ENCODE results near the gene PALLD. TPM values are rescaled to one million over a fixed set of nuclear protein-coding genes. Genes with fewer than 3 reads are reported as not detected.

Gene PALLD
- total and polyA plus RNA-seq, 7 donors, result 40.7 to 1,991 (median 1,233) TPM

DNA sequence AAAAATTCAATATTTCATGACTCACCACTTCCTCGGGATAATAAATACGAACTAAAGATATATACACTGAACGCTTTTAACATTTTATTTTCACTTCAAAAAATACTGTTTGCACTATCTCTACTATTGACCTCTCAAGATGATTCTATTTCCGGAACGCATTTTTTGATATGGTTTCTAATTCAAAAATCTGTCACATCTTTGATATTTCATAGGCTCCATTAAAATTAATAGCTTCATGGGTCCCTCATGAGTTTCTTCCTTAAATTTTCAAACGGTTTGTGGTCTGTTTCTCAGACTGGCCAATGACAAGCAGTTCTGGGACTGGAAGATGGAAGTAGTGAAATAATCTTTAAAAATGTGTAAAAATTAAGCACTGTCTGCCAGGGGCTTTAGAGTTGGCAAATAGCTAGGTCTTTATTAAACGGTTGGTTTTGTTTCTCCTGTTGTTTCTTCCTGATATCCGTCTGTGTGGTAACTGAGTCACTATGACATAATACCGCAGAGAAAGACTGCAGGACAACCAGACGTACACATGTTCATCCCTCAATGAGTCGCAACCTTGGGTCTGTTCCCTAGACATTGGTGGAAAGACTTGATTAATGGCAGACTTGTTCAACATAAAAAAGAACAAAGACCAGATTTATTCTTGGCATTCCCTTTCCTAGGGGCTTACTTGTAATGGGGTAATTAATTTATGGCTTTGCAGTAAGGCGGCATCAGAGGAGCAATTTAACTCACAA, 133.8 kb downstream of the PALLD start:
- Histone ChIP-seq H3K9me3 (no peaks in the 10 kb centered on the region), H3K4me1 (peaks cover 0 to 38% (median 32%) of the 10 kb centered on the region in 4 donors), H3K36me3 (no peaks in the 10 kb centered on the region), H3K27me3 (no peaks in the 10 kb centered on the region), H3K27ac (peak overlapping the region in 3 of 4 donors; percentile 83 to 93 (median 83)), H3K4me3 (peak overlapping the region; percentile 51 to 65 (median 60))
- intact Hi-C loops (cut with DNase I), result loop anchor here (2.0 to 10.0 kb wide), 2 partner anchors 42 to 204 kb away; no protein-coding TSS in a partner anchor
- 69 to 70% methylated on average over 12 of the region's 12 CpGs for WGBS, 2 donors
- DNase-seq, result no peak
- TF ChIP-seq EP300 (IDR thresholded peaks at IDR 0.05), result no peak
- TF ChIP-seq POLR2AphosphoS5 (IDR thresholded peaks at IDR 0.05), result no peak
- TF ChIP-seq CTCF (IDR thresholded peaks at IDR 0.05), result no peak
- TF ChIP-seq POLR2A (IDR thresholded peaks at IDR 0.05), result no peak

- H3K36me3 ChIP-seq, result no peaks in the 10 kb centered on the region
- intact Hi-C loops (cut with DNase I), result loop anchor here (2.0 to 10.0 kb wide), 2 partner anchors 43 to 203 kb away; no protein-coding TSS in a partner anchor
- H3K27me3 ChIP-seq, result no peaks in the 10 kb centered on the region
- peak overlapping the region; percentile 70 to 93 (median 83) for H3K27ac ChIP-seq
- 1% methylated on average over 55 of the region's 55 CpGs for WGBS, 2 donors
- TF ChIP-seq EP300 (IDR thresholded peaks at IDR 0.05) (no peak), CTCF (IDR thresholded peaks at IDR 0.05) (peak; percentile 38 to 67 (median 56)), POLR2A (IDR thresholded peaks at IDR 0.05) (no peak), POLR2AphosphoS5 (IDR thresholded peaks at IDR 0.05) (peak in 2 of 4 donors; percentile 24 to 56)
- peak overlapping the region; percentile 51 to 65 (median 60) for H3K4me3 ChIP-seq
- DNase-seq, result peak; percentile 86
- peaks cover 0 to 46% (median 39%) of the 10 kb centered on the region in 4 donors for H3K4me1 ChIP-seq
- H3K9me3 ChIP-seq, result no peaks in the 10 kb centered on the region
These were observed 134.7 kb downstream of the PALLD start for GRCh38 chr4:168631241-168632162.

- no peaks in the 10 kb centered on the region for H3K36me3 ChIP-seq
- H3K27ac ChIP-seq, result peak overlapping the region; percentile 70 to 93 (median 83)
- H3K27me3 ChIP-seq, result no peaks in the 10 kb centered on the region
- H3K4me3 ChIP-seq, result peak overlapping the region; percentile 51 to 65 (median 60)
- TF ChIP-seq POLR2A (IDR thresholded peaks at IDR 0.05) (no peak), EP300 (IDR thresholded peaks at IDR 0.05) (no peak), CTCF (IDR thresholded peaks at IDR 0.05) (no peak), POLR2AphosphoS5 (IDR thresholded peaks at IDR 0.05) (no peak)
- 15 to 17% methylated on average over 6 of the region's 6 CpGs for WGBS, 2 donors
- DNase-seq, result no peak
- intact Hi-C loops (cut with DNase I), result loop anchor here (10.0 kb wide), 1 partner anchor 202 kb away; no protein-coding TSS in a partner anchor
- H3K4me1 ChIP-seq, result peaks cover 0 to 54% (median 46%) of the 10 kb centered on the region in 4 donors
- H3K9me3 ChIP-seq, result no peaks in the 10 kb centered on the region
These were observed 135.5 kb downstream of the PALLD start for GRCh38 chr4:168632301-168632725.

DNA sequence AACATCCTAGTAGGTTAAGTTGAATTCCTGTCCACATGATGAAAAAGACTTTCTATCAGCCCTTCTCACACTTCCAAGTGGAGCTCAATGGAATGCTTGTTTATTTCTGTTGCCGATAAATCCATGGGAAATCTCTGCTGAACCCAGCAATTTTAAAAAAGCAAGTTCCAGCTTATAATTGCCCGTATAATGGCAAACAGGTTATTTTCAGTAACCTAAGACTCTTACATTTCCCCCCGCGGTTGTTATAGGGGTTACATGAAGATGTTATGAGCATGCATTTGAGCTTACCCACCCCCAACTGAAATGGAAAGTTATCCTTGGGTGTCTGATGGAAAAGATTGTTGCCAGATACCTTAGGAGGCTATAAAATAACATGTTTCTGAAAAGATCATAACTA, 136.2 kb downstream of the PALLD start:
- intact Hi-C loops (cut with DNase I), result loop anchor here (10.0 kb wide), 1 partner anchor 202 kb away; no protein-coding TSS in a partner anchor
- 64 to 81% methylated on average over 4 of the region's 4 CpGs for WGBS, 2 donors
- Histone ChIP-seq H3K27me3 (no peaks in the 10 kb centered on the region), H3K27ac (peak overlapping the region in 3 of 4 donors; percentile 83 to 93 (median 83)), H3K4me3 (peak overlapping the region in 3 of 4 donors; percentile 55 to 65 (median 64)), H3K4me1 (peaks cover 0 to 56% (median 46%) of the 10 kb centered on the region in 4 donors), H3K36me3 (no peaks in the 10 kb centered on the region), H3K9me3 (no peaks in the 10 kb centered on the region)
- DNase-seq, result no peak
- TF ChIP-seq CTCF (IDR thresholded peaks at IDR 0.05), result no peak
- no peak for TF ChIP-seq EP300 (IDR thresholded peaks at IDR 0.05)

Data from sigmoid colon (tissue), 7 donors.